PC-3 (cell line): ENCODE data around the gene AKR1C1. TPM values are rescaled to one million over a fixed set of nuclear protein-coding genes. Genes with fewer than 3 reads are reported as not detected.
"Not testable (repeated sequence)": the region's sequence is repeated elsewhere in the genome, so short reads cannot be mapped to it uniquely, and the experiment has no call there.

ENCODE experiments used
- ATAC-seq: fragments of 200-7000 bp; cut with Tn5 transposase; 2 replicates; pipeline ENCODE4 v1.9.1; 2020; ENCODE audit warnings: mild to moderate bottlenecking, moderate library complexity
- BruUV-seq: library from RNA; stranded (reverse); fragments of 400-500 nt; replicated peaks from 2 replicates; lab custom pipeline; 2021; lab: Mats Ljungman, UMichigan
- CTCF ChIA-PET: fragments of 300-600 bp; sonication (Branson Sonifier 250); formaldehyde crosslinking; loops from one replicate; lab custom pipeline; 2022; ENCODE audit warnings: antibody characterized with exemption; lab: Charles Lee
- POLR2A ChIA-PET: fragments of 300-600 bp; sonication (Branson Sonifier 250); formaldehyde crosslinking; loops from one replicate; lab custom pipeline; 2022; ENCODE audit warnings: antibody characterized with exemption; ENCODE audit not compliant: unreplicated experiment; lab: Charles Lee
- DNase-seq: peaks from one replicate; pipeline ENCODE4 v3.0.0-alpha.2; 2015
- H2AFZ ChIP-seq: fragments of 300-600 bp; sonication (generic); 2 replicates; pipeline ENCODE4 v1.6.0; 2016; ENCODE audit warnings: antibody characterized with exemption, low read length
- H3F3A ChIP-seq: fragments of 300-600 bp; sonication (generic); one replicate; pipeline ENCODE4 v1.6.0; 2017; ENCODE audit warnings: antibody characterized with exemption, low read length, control low read depth, mild to moderate bottlenecking; ENCODE audit not compliant: unreplicated experiment
- H3K27ac ChIP-seq: fragments of 300-600 bp; sonication (generic); 2 replicates; pipeline ENCODE4 v1.5.1; 2016; ENCODE audit warnings: mild to moderate bottlenecking, low read length
- H3K27me3 ChIP-seq: fragments of 300-600 bp; sonication (generic); 2 replicates; pipeline ENCODE4 v1.6.1; 2016; ENCODE audit warnings: low read length, mixed read lengths
- H3K36me3 ChIP-seq: fragments of 300-600 bp; sonication (generic); 2 replicates; pipeline ENCODE4 v1.6.1; 2016; ENCODE audit warnings: low read depth, mixed run types, low read length, mixed read lengths
- H3K4me1 ChIP-seq: fragments of 300-600 bp; sonication (generic); 2 replicates; pipeline ENCODE4 v1.5.1; 2016; ENCODE audit warnings: low read length; ENCODE audit not compliant: insufficient read depth
- H3K4me2 ChIP-seq: fragments of 300-600 bp; sonication (generic); 2 replicates; pipeline ENCODE4 v1.6.0; 2016; ENCODE audit warnings: low read length
- H3K4me3 ChIP-seq: fragments of 300-600 bp; sonication (generic); 2 replicates; pipeline ENCODE4 v1.5.1; 2016; ENCODE audit warnings: mild to moderate bottlenecking, low read length, mixed read lengths
- H3K79me2 ChIP-seq: fragments of 300-600 bp; sonication (generic); 2 replicates; pipeline ENCODE4 v1.6.1; 2017; ENCODE audit warnings: low read length, mixed read lengths
- H3K9ac ChIP-seq: fragments of 300-600 bp; sonication (generic); 2 replicates; pipeline ENCODE4 v1.6.0; 2016; ENCODE audit warnings: mild to moderate bottlenecking, low read length
- H3K9me2 ChIP-seq: fragments of 300-600 bp; sonication (generic); replicated peaks from 2 replicates; pipeline ENCODE4 v1.6.1; 2016; ENCODE audit warnings: mixed run types, low read length, mixed read lengths
- H3K9me3 ChIP-seq: fragments of 300-600 bp; sonication (generic); 2 replicates; pipeline ENCODE4 v1.6.1; 2016; ENCODE audit warnings: low read length, mixed read lengths
- H4K20me1 ChIP-seq: fragments of 300-600 bp; sonication (generic); 2 replicates; pipeline ENCODE4 v1.6.1; 2016; ENCODE audit warnings: low read length, mixed read lengths
- CTCF ChIP-seq: fragments of 300-600 bp; sonication (generic); conservative IDR thresholded peaks from 2 replicates; pipeline ENCODE4 v1.5.1; 2017; ENCODE audit warnings: antibody characterized with exemption, low read depth, mild to moderate bottlenecking, low read length
- EZH2 ChIP-seq: fragments of 300-600 bp; sonication (generic); IDR thresholded peaks from one replicate; pipeline ENCODE4 v1.6.1; 2017; ENCODE audit warnings: antibody characterized with exemption, mild to moderate bottlenecking, low read length; ENCODE audit not compliant: unreplicated experiment
- EZH2phosphoT487 ChIP-seq: fragments of 300-600 bp; sonication (generic); IDR thresholded peaks from 2 replicates; pipeline ENCODE4 v1.6.1; 2018; ENCODE audit warnings: mild to moderate bottlenecking, antibody characterized with exemption, low read length, borderline replicate concordance
- intact Hi-C: fragments of 100-400 bp; cut with micrococcal nuclease; formaldehyde crosslinking; loops from 2 replicates; pipeline ENCODE4 v1.9.0; 2023
- total RNA-seq: library from RNA; depleted of rRNA; stranded (reverse); fragments of >200 nt; gene quantifications from 2 replicates; pipeline ENCODE4 v1.2.3, GENCODE V29; 2014

AKR1C1 gene
- total RNA-seq, 1 experiment from 2014 or later, result 3.2 TPM

GRCh38 chr10:4953405-4953804 is 9.8 kb upstream of the AKR1C1 start:
- H3K9ac ChIP-seq, result no peak overlapping the region
- no peak for ATAC-seq
- no peaks in the 10 kb centered on the region for H3K79me2 ChIP-seq
- TF ChIP-seq CTCF (no peak), EZH2phosphoT487 (no peak), EZH2 (no peak)
- H3K27ac ChIP-seq, result no peak overlapping the region
- H3K4me1 ChIP-seq, result peaks cover 1% of the 10 kb centered on the region; the same call in 1 of the 2 replicates
- no peaks in the 10 kb centered on the region for H4K20me1 ChIP-seq
- intact Hi-C loops, result loop anchor here (10.0 kb wide), 1 partner anchor 99 kb away; no protein-coding TSS in a partner anchor
- no peak overlapping the region for H3K4me2 ChIP-seq
- H3K27me3 ChIP-seq, result no peaks in the 10 kb centered on the region
- H3K4me3 ChIP-seq, result no peak overlapping the region
- no peaks in the 10 kb centered on the region for H3K9me2 ChIP-seq
- H3K9me3 ChIP-seq, result no peaks in the 10 kb centered on the region
- no peak overlapping the region for H2AFZ ChIP-seq
- H3F3A ChIP-seq, result no peaks in the 10 kb centered on the region
- ChIA-PET POLR2A (no interaction called here), CTCF (no interaction called here)
- DNase-seq, result no peak
- H3K36me3 ChIP-seq, result no peaks in the 10 kb centered on the region
- BruUV-seq, result no TSS peak

- BruUV-seq, H3K36me3 ChIP-seq, H3K27ac ChIP-seq, H3K9me3 ChIP-seq, ATAC-seq, H3K9ac ChIP-seq, H3K4me1 ChIP-seq, H3F3A ChIP-seq, H2AFZ ChIP-seq, H3K4me3 ChIP-seq, H4K20me1 ChIP-seq, H3K79me2 ChIP-seq, POLR2A ChIA-PET, H3K4me2 ChIP-seq, H3K9me2 ChIP-seq, CTCF ChIA-PET, DNase-seq, H3K27me3 ChIP-seq: not testable (repeated sequence)
- intact Hi-C loops, result loop anchor here (10.0 kb wide), 1 partner anchor 101 kb away; no protein-coding TSS in a partner anchor
Measured at GRCh38 chr10:4956088-4956487, 7.1 kb upstream of the AKR1C1 start.

- POLR2A ChIA-PET, H3K79me2 ChIP-seq, H4K20me1 ChIP-seq, CTCF ChIA-PET, H3K9me2 ChIP-seq, BruUV-seq, H3K27me3 ChIP-seq, H2AFZ ChIP-seq, H3K4me3 ChIP-seq, H3K9ac ChIP-seq, H3F3A ChIP-seq, H3K4me1 ChIP-seq, H3K9me3 ChIP-seq, H3K36me3 ChIP-seq: not testable (repeated sequence)
- ATAC-seq (peak; percentile 93), DNase-seq (peak; percentile 61)
- intact Hi-C loops, result loop anchor here (10.0 kb wide), 1 partner anchor 102 kb away; no protein-coding TSS in a partner anchor
- 0 out of 2 replicates have a peak overlapping the region, but pooled peaks have one; percentile 26 for H3K4me2 ChIP-seq
- peak overlapping the region; percentile 66 for H3K27ac ChIP-seq
Measured at GRCh38 chr10:4956955-4957645, 6.1 kb upstream of the AKR1C1 start.

GRCh38 chr10:4961558-4961957 is 1.7 kb upstream of the AKR1C1 start:
- H3K4me2 ChIP-seq, H3K4me1 ChIP-seq, H3K79me2 ChIP-seq, H3F3A ChIP-seq, H3K9me3 ChIP-seq, DNase-seq, H3K27ac ChIP-seq, intact Hi-C loops, BruUV-seq, H3K4me3 ChIP-seq, H3K9ac ChIP-seq, ATAC-seq, CTCF ChIA-PET, H3K27me3 ChIP-seq, H2AFZ ChIP-seq, H4K20me1 ChIP-seq, H3K9me2 ChIP-seq, H3K36me3 ChIP-seq: not testable (repeated sequence)
- POLR2A ChIA-PET, result interaction anchor here (0.6 kb wide), 1 partner anchor 1507 kb away, joined by 3 read pairs; no protein-coding TSS in a partner anchor

- H3K4me2 ChIP-seq, H3K27ac ChIP-seq, H3K9me2 ChIP-seq, DNase-seq, H3K36me3 ChIP-seq, H4K20me1 ChIP-seq, H3K79me2 ChIP-seq, H3F3A ChIP-seq, H2AFZ ChIP-seq, H3K27me3 ChIP-seq, BruUV-seq, H3K9ac ChIP-seq, H3K4me1 ChIP-seq, intact Hi-C loops, H3K4me3 ChIP-seq, POLR2A ChIA-PET, H3K9me3 ChIP-seq, CTCF ChIA-PET: not testable (repeated sequence)
- 0 out of 2 replicates have a peak, but pooled peaks have one; percentile 27 for ATAC-seq
Measured at GRCh38 chr10:4962308-4962707, 907 bp upstream of the AKR1C1 start.
